HG03064 (cell line): Measurements from ENCODE around the gene NUCKS1.

ENCODE experiments used
- ATAC-seq: cut with Tn5 transposase; IDR thresholded peaks from one replicate; pipeline ENCODE4 v1.9.1; 2021; ENCODE audit warnings: low read depth; ENCODE audit not compliant: unreplicated experiment

Gene NUCKS1

DNA sequence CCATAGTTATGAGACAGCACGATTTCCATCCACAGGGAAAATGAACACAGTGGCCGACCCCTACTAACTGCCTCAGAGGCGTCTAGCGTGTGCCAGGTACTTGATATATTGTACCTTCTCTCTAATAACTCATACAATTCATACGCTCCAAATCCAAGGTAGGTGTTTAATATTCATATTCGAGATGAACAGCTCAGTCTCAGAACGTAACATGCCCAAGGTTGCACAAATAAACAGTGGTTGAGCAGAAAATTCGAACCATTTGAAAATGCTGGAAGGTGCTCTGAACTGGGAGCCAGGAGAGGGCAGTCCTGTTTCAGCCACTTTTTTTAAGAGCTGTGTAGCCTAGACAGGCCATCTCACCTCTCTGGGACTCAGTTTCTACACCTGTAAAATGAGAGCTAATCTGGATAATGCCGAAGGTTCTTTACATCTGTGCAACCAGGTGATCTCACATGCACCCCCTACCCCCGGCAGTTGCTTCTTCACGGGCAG, 77.5 kb downstream of the NUCKS1 start:
- ATAC-seq: no peak

DNA sequence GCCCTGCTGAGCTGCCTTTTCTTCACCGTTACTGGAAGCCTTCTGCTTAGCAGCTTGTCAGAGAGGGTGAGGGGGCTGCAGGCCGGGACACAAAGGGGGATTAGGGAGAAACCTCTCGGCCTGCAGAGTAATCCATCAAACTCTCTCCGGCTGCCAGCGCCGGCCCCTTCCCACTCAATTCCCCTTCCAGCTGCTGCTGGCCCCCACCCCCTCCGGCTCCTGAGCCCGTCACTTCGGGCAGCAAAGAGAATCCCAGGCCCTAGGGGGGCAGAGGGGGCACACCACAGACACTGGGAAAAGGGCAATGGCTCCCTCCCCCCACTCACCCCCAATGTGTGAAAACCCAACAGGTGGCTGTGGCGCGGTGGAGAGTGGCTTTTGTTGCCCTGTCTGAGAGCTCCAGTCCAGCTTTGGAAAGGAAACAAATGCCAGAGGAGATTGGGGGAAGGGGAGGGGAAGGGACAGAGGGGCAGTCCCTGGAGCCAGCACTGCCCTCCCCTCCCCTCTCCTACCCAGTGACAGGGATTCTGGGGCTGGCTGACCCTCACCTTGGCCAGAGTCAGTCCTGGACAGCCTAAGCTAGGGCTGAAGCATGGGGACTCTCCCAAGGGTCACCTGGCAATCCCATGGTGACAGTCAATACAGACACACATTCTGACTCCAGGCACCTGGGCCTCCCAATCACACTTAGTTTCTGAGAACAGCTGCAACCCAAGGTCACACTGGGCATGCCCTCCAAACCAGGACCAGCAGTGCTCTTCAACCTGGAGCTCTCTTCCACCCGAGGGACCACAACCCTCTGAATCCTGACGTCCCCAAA, 79.2 kb downstream of the NUCKS1 start:
- no peak for ATAC-seq

DNA sequence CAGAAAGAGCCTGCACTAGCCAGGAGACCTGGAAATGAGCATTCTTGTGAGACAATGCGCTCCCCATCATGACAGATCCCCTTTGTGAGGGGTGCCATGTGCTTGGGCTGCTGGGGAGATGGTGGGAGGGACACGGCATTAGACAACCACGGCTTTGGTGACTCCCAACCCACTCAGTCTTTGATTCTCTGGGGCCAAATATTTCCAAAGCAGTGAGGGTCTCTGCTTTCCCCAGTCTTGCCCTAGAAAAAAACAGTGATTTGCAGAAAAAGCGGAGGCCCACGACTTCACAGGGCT, 79.9 kb downstream of the NUCKS1 start:
- no peak for ATAC-seq

DNA sequence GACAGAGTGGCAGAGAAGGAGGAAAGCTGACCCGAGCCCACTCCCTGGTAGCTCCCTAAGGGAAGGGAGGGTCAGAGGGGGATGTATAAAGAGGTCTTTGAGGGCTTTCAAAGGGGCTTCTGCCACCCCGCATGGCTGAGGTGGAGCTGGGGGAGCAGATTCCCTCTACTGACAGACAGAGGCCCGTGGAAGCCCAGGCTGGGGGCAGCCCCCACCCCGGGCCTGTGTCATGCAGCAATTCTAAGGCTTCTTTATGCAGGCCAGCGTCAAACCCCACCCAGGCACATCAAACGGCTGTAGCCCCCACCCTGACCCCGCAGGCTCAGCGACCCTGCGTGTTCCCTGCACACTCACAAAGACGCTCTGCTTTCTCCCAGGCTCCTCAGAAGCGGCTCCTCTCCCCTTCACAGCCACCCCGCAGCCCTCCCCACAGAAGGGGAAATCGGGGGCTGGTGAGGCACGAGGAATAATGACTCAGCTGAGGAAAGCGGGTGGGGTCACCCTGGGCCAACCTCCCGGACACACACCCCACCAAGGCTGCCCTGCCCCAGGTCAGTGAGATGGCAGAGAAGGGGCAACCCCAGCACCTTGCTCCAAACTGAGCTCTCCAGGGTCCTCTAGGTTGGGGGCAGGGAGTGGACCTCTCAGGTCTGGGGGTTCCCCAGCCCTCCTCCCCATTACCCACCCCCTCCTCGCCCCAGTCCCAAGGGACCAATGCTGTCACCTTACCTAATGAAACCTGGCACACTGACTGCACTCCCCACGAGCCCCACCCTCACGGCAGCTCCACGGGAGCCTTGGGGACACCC, 80.4 kb downstream of the NUCKS1 start:
- no peak for ATAC-seq

DNA sequence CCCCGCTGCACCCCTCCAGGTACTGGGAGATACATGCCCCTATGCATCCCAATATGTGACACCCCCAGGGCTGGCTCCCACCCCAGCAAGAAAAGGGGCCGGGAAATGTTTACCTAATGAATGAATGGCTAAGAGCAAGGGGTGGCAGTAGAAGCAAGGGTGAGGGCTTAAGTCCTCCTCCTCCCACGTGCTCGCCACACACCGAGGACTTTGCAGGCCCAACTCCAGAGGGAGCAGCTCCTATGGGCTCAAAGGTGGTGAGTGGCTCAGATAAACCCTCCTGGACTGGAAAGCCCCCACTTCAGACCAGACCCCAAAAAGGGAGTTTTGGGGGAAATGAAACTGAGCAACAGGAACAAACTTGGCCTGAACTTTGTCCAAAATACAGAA, 81.0 kb downstream of the NUCKS1 start:
- no peak for ATAC-seq

DNA sequence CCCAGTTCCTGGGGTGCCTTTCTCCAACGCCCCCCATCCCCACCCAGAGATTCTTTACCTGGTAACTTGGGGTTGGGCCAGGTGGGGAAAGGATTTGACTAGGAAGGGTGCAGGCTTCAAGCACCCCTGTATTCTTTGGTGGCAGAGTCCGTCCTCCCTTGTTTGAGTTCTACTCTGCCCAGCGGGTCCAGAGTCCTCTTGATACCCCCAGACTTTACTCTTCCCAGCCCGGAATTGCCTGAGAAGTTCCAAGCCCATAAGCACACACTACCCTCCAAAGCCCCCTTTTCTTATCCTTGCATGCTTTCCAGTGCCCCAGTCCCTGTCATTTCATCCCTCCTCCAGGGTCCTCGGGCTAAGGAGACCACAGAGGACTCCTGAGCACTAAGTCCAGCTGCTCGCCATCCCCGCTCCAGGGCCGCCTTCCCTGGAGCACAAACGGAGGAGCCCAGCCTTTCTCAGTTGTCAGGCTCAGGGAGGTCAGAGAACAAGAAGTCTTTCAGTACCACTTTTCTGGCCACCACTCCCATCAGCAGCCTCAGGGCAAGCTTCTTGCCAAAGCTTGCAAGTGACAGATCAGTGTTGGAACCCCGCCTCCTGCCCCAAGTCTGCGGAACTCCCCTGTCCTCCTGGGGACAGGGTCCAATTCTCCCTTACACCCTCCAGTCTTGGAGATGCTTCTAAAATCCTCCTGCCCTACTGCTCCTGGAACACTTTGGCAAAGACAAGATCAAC, 81.9 kb downstream of the NUCKS1 start:
- no peak for ATAC-seq

DNA sequence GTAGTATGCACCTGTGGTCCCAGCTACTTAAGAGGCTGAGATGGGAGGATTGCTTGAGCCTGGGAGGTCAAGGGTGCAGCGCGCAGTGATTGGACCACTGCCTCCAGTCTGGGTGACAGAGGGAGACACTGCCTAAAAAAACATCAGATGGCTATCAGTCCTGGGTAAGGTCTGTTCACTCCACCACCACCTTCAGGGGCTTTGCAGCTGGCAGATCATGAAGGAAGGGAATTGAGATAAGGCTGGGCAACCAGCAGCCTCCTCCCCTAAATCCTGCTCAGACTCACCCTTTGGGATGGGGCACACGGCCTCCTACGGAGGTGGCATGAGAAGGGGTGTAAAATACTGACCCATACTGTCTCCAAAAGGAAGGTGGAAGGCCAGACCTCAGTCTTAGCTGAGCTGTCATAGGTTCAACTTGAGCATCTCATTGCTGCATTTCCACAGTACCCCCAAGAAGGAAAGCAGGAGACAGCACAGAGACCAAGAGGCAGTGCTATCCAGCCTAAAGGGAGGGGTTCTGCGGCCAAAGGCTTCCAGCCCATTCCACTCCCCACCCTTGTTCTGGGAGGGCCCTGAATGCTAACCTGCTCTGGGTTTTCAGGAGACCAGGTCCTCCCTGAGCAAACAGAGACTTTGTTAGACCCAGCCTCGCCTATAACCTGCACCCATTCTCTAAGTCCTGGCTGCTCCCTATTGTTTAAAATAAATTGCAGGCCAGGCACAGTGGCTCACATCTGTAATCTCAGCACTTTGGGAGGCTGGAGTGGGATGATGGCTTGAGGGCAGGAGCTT, 83.4 kb downstream of the NUCKS1 start:
- no peak for ATAC-seq

DNA sequence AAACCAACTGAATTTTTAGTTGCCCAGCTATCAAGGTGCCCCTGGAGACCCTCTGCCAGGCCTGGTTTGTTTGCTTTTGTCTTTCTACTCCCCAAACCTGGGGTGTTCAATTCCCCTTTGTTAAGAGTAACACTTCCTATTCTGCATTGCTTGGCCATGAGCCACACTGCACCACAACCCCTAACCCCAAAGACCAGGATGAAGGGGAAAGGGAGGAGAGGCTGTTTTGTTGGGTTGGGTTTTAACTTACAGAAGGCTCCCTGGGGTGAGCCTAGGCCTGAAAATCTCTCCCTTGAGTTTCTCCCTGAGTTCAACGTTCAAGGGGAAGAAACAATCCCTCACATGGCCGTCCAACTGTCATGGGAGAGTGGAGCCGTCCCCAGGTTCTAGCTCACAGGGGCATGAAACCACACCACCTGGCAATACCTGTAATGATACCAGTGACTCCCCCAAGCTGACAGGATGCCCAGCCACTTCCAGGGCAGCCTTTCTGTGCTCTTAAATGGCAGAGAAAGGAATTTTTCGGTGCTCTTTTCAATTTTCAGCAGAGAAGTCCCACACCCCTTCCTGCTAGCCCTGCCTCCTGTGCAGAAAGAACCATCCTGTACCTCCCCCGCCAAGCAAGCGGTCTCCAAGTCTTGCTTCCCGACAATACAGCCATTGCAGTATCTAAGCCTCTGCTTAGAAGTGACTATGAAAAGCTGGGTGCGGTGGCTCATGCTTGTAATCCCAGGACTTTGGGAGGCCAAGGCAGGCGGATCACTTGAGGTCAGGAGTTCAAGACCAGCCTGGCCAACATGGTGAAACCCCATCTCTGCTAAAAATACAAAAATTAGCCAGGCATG, 84.6 kb downstream of the NUCKS1 start:
- ATAC-seq: no peak

DNA sequence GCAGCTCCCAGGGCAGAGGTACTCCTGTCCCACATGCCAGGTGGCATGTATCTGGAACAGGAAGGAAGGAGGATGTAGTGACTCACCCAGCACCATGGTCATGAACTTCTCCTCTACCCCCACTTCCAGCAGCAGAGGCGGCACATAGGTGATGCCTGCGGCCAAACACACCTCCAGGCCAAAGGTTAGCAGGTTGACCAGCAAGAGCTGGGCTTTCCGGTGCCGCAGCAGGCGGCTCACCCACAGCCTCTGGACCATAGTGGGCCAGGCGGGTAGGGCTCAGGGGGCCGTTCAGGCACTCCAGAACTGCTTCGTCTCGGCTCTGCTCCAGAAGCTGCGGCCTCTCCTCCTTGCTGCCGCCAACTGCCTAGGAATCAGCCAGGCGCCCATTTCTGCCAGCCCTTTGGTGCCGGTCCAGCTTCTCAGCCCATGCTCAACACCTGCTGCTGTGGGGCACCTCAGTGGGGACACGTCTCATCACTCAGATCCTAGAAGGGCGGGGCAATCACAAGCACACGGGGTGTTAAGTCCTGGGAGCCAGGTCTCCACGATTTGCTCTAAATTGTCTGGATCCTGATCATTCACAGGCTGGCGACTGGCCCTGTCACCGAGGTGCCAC, 85.5 kb downstream of the NUCKS1 start:
- ATAC-seq: no peak

DNA sequence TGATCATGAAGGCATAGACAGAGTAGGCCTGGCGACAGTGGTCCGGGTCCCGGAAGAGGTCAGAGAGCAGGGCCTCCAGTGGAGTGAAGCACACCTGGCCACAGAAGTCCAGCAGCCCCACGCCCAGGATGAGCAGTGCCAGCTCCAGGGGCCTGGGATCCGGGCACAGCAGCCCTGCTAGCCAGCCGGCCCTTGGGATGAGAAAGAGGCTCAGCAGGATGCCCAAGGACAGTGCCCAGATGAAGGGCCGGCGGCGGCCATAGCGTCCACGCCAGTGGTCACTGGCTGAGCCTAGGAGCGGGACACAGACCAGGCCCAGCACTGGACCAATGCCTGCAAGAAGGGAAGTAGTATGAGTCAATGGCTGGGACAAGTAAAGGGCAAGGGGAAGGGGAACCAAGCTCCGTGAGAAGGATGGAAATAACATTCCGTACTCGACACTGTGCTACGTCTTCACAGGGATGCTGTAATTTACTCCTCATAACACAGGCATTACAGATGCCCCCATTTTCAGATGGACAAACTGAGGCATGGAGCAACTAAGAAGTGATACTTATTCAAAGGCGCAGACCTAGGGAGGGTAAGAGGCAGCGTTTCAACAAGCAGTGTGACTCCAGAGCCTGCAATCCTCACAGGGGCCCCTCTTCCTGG, 86.6 kb downstream of the NUCKS1 start:
- ATAC-seq: no peak
